MM.1S (cell line): ENCODE measurements around the gene TCN2.

Experiments
- DNase-seq: peaks from one replicate; pipeline ENCODE4 v3.0.0-alpha.2; 2015
- H2AFZ ChIP-seq: fragments of 300-600 bp; sonication (generic); 2 replicates; pipeline ENCODE4 v1.6.0; 2016; ENCODE audit warnings: antibody characterized with exemption, low read length
- H3F3A ChIP-seq: fragments of 300-600 bp; sonication (generic); 2 replicates; pipeline ENCODE4 v1.6.1; 2016; ENCODE audit warnings: mild to moderate bottlenecking, antibody characterized with exemption, low read length, moderate library complexity, mixed read lengths; ENCODE audit not compliant: insufficient read depth
- H3K27ac ChIP-seq: fragments of 300-600 bp; sonication (generic); 2 replicates; pipeline ENCODE4 v1.5.1; 2016; ENCODE audit warnings: mild to moderate bottlenecking, low read length
- H3K27me3 ChIP-seq: fragments of 300-600 bp; sonication (generic); replicated peaks from 2 replicates; pipeline ENCODE4 v1.6.0; 2016; ENCODE audit warnings: low read length; ENCODE audit not compliant: insufficient read depth
- H3K36me3 ChIP-seq: fragments of 300-600 bp; sonication (generic); replicated peaks from 2 replicates; pipeline ENCODE4 v1.6.1; 2016; ENCODE audit warnings: mild to moderate bottlenecking, low read length, mixed read lengths; ENCODE audit not compliant: insufficient read depth
- H3K4me1 ChIP-seq: fragments of 300-600 bp; sonication (generic); 2 replicates; pipeline ENCODE4 v1.6.1; 2016; ENCODE audit warnings: low read length, mixed read lengths
- H3K4me2 ChIP-seq: fragments of 300-600 bp; sonication (generic); 2 replicates; pipeline ENCODE4 v1.6.0; 2016; ENCODE audit warnings: low read depth, low read length
- H3K4me3 ChIP-seq: fragments of 300-600 bp; sonication (generic); 2 replicates; pipeline ENCODE4 v1.5.1; 2016; ENCODE audit warnings: low read length, mixed read lengths
- H3K79me2 ChIP-seq: fragments of 300-600 bp; sonication (generic); 2 replicates; pipeline ENCODE4 v1.6.1; 2016; ENCODE audit warnings: mixed run types, low read length, mixed read lengths
- H3K9ac ChIP-seq: fragments of 300-600 bp; sonication (generic); 2 replicates; pipeline ENCODE4 v1.6.1; 2016; ENCODE audit warnings: low read length, mixed read lengths
- H3K9me2 ChIP-seq: fragments of 300-600 bp; sonication (generic); replicated peaks from 2 replicates; pipeline ENCODE4 v1.6.1; 2016; ENCODE audit warnings: mild to moderate bottlenecking, low read length, mixed read lengths; ENCODE audit not compliant: insufficient read depth
- H3K9me3 ChIP-seq: fragments of 300-600 bp; sonication (generic); replicated peaks from 2 replicates; pipeline ENCODE4 v1.6.1; 2016; ENCODE audit warnings: mild to moderate bottlenecking, low read length, mixed read lengths; ENCODE audit not compliant: insufficient read depth
- H4K20me1 ChIP-seq: fragments of 300-600 bp; sonication (generic); 2 replicates; pipeline ENCODE4 v1.6.1; 2016; ENCODE audit warnings: mild to moderate bottlenecking, low read length, moderate library complexity, mixed read lengths; ENCODE audit not compliant: insufficient read depth
- CTCF ChIP-seq: fragments of 300-600 bp; sonication (generic); IDR thresholded peaks from 2 replicates; pipeline ENCODE4 v1.5.1; 2016; ENCODE audit warnings: antibody characterized with exemption, low read length, mixed read lengths
- EZH2 ChIP-seq: fragments of 300-600 bp; sonication (generic); optimal IDR thresholded peaks from 2 replicates; pipeline ENCODE3; 2017; ENCODE audit warnings: low read depth, mild to moderate bottlenecking, antibody characterized with exemption, low read length, mixed read lengths
- EZH2phosphoT487 ChIP-seq: fragments of 300-600 bp; sonication (generic); IDR thresholded peaks from 2 replicates; pipeline ENCODE4 v1.6.1; 2018; ENCODE audit warnings: antibody characterized with exemption, low read length

TCN2 gene

GRCh38 chr22:30578481-30578880 lies 28.5 kb upstream of the TCN2 start:
- H3K36me3 ChIP-seq: peaks cover 6% of the 10 kb centered on the region; the same call in 1 of the 2 replicates
- no peaks in the 10 kb centered on the region for H4K20me1 ChIP-seq
- H2AFZ ChIP-seq: no peak overlapping the region

GRCh38 chr22:30580896-30581295 lies 26.1 kb upstream of the TCN2 start:
- no peak for TF ChIP-seq EZH2
- TF ChIP-seq EZH2phosphoT487: no peak
- no peak for TF ChIP-seq CTCF
- peaks cover 18% of the 10 kb centered on the region for H3K36me3 ChIP-seq
- H3K4me1 ChIP-seq: no peaks in the 10 kb centered on the region

More at GRCh38 chr22:30578481-30578880, 28.5 kb upstream of the TCN2 start:
- Histone ChIP-seq H3K27ac (no peak overlapping the region), H3K4me3 (no peak overlapping the region), H3K9me3 (no peaks in the 10 kb centered on the region), H3K4me1 (no peaks in the 10 kb centered on the region), H3F3A (no peaks in the 10 kb centered on the region), H3K4me2 (no peak overlapping the region), H3K9ac (no peak overlapping the region), H3K9me2 (no peaks in the 10 kb centered on the region), H3K79me2 (no peaks in the 10 kb centered on the region), H3K27me3 (no peaks in the 10 kb centered on the region)
- no peak for TF ChIP-seq EZH2
- TF ChIP-seq CTCF: no peak
- no peak for TF ChIP-seq EZH2phosphoT487
- DNase-seq: no peak

GRCh38 chr22:30582051-30582450 lies 24.9 kb upstream of the TCN2 start:
- Histone ChIP-seq H3F3A (no peaks in the 10 kb centered on the region), H2AFZ (no peak overlapping the region), H3K4me2 (no peak overlapping the region), H3K27ac (no peak overlapping the region), H3K27me3 (no peaks in the 10 kb centered on the region), H3K9me2 (no peaks in the 10 kb centered on the region), H3K36me3 (peaks cover 20% of the 10 kb centered on the region), H4K20me1 (no peaks in the 10 kb centered on the region), H3K79me2 (peaks cover 5% of the 10 kb centered on the region; the same call in 1 of the 2 replicates), H3K9me3 (no peaks in the 10 kb centered on the region), H3K4me3 (no peak overlapping the region), H3K4me1 (no peaks in the 10 kb centered on the region), H3K9ac (no peak overlapping the region)
- no peak for TF ChIP-seq EZH2phosphoT487
- no peak for DNase-seq

More at GRCh38 chr22:30580896-30581295, 26.1 kb upstream of the TCN2 start:
- Histone ChIP-seq H3K9me3 (no peaks in the 10 kb centered on the region), H3K27me3 (no peaks in the 10 kb centered on the region), H3K9me2 (no peaks in the 10 kb centered on the region), H3F3A (no peaks in the 10 kb centered on the region), H3K9ac (no peak overlapping the region), H4K20me1 (no peaks in the 10 kb centered on the region), H3K4me3 (no peak overlapping the region), H2AFZ (no peak overlapping the region), H3K27ac (no peak overlapping the region), H3K79me2 (peaks cover 5% of the 10 kb centered on the region; the same call in 1 of the 2 replicates), H3K4me2 (no peak overlapping the region)
- DNase-seq: no peak

- H3K27me3 ChIP-seq: no peaks in the 10 kb centered on the region
- H3K4me3 ChIP-seq: no peak overlapping the region
- TF ChIP-seq EZH2phosphoT487: no peak
- TF ChIP-seq EZH2: no peak
- no peak for TF ChIP-seq CTCF
- no peaks in the 10 kb centered on the region for H3K4me1 ChIP-seq
- H3K9ac ChIP-seq: no peak overlapping the region
- H3K9me2 ChIP-seq: no peaks in the 10 kb centered on the region
- no peak overlapping the region for H3K27ac ChIP-seq
- no peaks in the 10 kb centered on the region for H3K9me3 ChIP-seq
- no peak overlapping the region for H2AFZ ChIP-seq
- peaks cover 27% of the 10 kb centered on the region for H3K36me3 ChIP-seq
- no peak for DNase-seq
- H3F3A ChIP-seq: no peaks in the 10 kb centered on the region
- H3K79me2 ChIP-seq: peaks cover 8% of the 10 kb centered on the region; the same call in 1 of the 2 replicates
- no peaks in the 10 kb centered on the region for H4K20me1 ChIP-seq
- no peak overlapping the region for H3K4me2 ChIP-seq
Observed at GRCh38 chr22:30582788-30583545, 24.0 kb upstream of the TCN2 start.
